Measurements from ENCODE around the gene RASA3.

GRCh38 chr13:114004420-114005205 is 127.8 kb downstream of the RASA3 start:
- no peak for TF ChIP-seq CTCF (conservative IDR thresholded peaks at IDR 0.05 in 1 of 2, IDR thresholded peaks at IDR 0.05 in 1 of 2; ENCODE audit: extremely low read depth in 1 of 2, insufficient read depth in 1 of 2, low read depth in 1 of 2, low read length in 2 of 2)
- no peak for TF ChIP-seq EZH2 (IDR thresholded peaks at IDR 0.05; ENCODE audit: borderline replicate concordance, low read length)
